GM18868 (cell line): Measurements from ENCODE around the gene FAM174C.
"Not testable (repeated sequence)": the region's sequence is repeated elsewhere in the genome, so short reads cannot be mapped to it uniquely, and the experiment has no call there.

Experiments used
- ATAC-seq: cut with Tn5 transposase; IDR thresholded peaks from one replicate; pipeline ENCODE4 v1.9.1; 2021; ENCODE audit warnings: mild to moderate bottlenecking, moderate library complexity; ENCODE audit not compliant: unreplicated experiment

FAM174C gene

DNA sequence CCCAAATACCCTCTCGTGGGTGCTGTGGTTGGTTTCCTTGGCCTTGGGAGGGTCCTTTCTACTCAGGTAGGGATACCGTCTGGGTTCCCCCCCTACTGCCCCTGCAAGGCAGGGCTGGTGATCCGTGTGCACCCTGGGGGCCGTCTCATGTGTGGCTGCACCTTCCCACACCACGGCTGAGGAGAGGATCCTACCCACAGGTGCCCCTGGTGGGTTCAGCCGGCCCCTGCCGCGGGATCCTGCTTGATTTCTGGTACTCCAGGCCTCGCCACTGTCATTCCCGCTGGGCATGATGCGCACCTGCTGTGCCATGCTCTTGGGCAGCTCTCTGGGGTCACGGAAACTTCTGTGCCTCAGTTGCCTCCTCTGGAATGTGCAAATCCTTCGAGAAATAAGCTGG is 41.1 kb downstream of the FAM174C start:
- no peak for ATAC-seq

DNA sequence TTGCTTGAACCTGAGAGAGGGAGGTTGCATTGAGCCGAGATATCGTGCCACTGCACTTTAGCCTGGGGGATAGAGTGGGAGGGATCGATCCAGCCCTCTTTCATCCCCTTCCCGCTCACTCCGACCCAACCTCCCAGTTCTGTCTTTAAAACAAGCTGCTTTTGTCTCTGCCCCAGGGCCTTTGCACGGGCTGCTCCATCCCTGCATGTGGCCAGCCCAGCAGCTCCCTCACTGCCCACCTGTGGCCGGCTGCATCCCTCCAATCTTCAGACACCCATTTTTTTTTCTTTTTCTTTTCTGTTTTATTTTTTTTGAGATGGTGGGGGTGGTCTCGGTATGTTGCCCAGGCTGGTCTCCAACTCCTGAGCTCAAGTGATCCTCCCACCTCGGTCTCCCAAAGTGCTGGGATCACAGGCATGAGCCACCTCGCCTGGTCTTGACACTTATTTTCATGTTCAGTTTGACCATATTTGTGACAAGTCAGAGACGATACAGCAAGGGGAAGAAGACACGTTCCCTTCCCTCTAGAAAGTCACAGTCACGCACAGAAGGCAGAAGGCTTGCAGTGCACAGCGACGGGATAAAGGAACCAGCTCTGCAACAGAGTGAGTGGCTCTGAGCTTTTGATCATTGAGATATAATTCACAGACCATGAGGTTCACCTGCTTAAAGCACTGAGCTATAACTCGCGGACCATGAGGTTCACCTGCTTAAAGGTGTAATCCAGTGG is 42.1 kb downstream of the FAM174C start:
- ATAC-seq = no peak

GRCh38 chr19:1318678-1319471 is 43.5 kb downstream of the FAM174C start:
- no peak for ATAC-seq

DNA sequence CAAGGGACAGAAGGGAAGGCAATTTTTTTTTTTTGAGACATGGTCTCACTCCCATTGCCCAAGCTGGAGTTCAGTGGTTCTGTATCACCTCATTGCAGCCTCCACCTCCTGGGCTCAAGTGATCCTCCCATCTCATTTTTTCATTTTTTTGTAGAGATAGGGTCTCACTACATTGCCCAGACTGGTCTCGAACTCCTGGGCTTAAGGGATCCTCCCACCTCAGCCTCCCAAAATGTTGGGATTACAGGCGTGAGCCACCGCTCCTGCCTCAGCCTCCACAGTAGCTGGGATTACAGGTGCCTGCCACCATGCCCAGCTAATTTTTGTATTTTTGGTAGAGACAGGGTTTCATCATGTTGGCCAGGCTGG is 44.9 kb downstream of the FAM174C start:
- ATAC-seq = not testable (repeated sequence)

DNA sequence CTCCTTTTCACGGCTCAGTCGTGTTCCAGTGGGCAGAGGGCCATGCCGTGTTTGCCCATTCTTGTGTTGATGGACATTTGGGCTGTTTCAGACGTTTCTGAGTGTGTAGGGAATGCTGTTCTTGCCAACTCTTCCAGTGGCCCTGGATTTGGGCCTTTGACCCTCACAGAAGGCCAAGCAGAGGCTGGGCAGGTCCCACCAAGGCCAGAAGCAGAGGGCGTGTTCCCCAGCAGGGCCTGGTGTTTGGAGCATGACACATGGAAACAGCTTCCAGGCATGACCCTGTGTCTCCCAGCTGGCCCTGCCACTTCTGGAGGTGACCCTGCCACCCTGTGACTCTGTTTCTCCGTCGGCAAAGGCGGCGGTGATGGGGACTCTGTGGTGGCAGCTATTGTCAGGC is 46.2 kb downstream of the FAM174C start:
- no peak for ATAC-seq

GRCh38 chr19:1322198-1322981 is 47.1 kb downstream of the FAM174C start:
- ATAC-seq = no peak

DNA sequence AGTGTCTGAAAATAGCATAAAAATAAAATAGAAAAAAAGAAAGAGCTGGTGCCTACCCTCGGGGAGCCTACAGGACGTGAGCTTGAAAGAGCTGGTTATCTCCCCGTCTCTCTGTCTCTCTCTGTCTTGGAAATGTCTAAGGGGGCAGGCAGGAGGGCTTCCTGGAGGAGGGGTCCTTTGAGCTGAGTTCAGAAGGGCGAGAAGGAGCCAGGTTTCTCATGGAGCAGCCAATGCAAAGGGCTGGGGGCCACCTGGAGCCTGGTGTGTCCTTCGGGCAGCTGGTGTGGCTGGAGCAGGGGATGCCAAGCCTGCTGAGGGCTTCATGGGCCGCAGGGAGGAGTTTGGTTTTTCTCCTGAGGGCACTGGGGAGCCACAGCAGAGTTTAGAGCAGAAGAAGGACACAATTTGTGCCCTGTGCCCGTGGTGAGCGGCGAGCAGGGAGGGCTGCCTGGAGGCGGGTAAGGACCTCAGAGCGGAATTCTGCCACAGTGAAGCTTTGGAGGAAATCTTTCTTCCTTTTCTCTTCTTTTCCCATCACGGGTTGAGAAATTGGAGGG is 49.0 kb downstream of the FAM174C start:
- ATAC-seq = no peak

DNA sequence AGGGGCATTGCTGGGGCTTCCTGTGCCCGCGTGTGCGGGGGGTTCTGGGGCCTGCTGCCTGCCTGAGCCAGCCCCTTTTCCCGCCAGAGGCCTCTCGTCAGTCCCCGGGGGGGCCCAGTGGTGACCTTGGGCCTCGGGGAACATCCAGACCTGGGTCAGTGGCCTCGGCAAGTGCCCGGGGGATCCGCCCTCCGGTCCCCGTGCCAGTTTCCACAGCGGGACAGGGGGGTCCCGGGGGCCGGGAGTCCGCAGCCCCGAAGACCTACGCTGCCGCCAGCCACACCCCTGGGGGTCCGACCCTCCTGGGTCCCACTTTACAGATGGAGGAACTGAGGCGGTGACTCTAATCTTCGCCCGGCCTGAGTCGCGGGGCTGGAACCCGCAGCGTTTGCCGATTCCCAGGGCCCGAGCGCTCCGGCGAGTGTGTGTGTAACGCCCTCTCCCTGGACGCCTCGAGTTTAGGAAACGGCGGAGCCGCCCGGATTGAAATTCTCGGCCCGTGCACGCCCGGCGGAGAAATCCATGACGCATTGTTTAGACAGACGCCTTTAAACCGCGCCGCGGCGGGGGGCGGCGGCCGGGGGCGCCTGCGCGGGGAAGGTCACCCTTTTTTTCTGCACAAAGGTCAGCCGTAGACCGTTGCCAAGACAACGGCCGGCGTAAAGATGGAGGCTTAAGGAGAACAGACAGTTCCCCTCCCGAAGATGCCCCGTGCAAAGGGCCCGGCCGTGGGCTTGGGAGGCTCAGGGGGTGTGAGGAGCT is 49.7 kb downstream of the FAM174C start:
- no peak for ATAC-seq

- no peak for ATAC-seq
These were observed 50.4 kb downstream of the FAM174C start for GRCh38 chr19:1325568-1326294.

- ATAC-seq = no peak
These were observed 51.8 kb downstream of the FAM174C start for GRCh38 chr19:1327125-1327524.
